ENCODE results near the gene MRTFB. TPM values are rescaled to one million over a fixed set of nuclear protein-coding genes. Genes with fewer than 3 reads are reported as not detected.

MRTFB gene
- total and polyA plus RNA-seq, 2 of the 13 experiments (the other 11 are each of a cell fraction or from before 2014, with no cell fraction given): 11.4 to 14.0 TPM

GRCh38 chr16:14086477-14086876 is 15.4 kb downstream of the MRTFB start (continued):
- TF ChIP-seq USF2 (IDR thresholded peaks at IDR 0.05; ENCODE audit: low read depth, low read length): no peak
- no peak for TF ChIP-seq USF2 (CRISPR knock-in tag; IDR thresholded peaks at IDR 0.05; ENCODE audit: borderline replicate concordance)
- no peak for TF ChIP-seq GLMP (CRISPR knock-in tag; IDR thresholded peaks at IDR 0.05; ENCODE audit: borderline replicate concordance)
- no peak for TF ChIP-seq ZNF607 (CRISPR knock-in tag; IDR thresholded peaks at IDR 0.05; ENCODE audit: borderline replicate concordance)
- no peak for TF ChIP-seq RFXAP (CRISPR knock-in tag; IDR thresholded peaks at IDR 0.05; ENCODE audit: borderline replicate concordance)
- no peak for TF ChIP-seq SRSF4 (IDR thresholded peaks at IDR 0.05; ENCODE audit: low read depth, low read length, poor library complexity, severe bottlenecking)
- TF ChIP-seq SAP130 (CRISPR knock-in tag; IDR thresholded peaks at IDR 0.05; ENCODE audit: low read depth): no peak

GRCh38 chr16:14087181-14087580 is 16.1 kb downstream of the MRTFB start:
- Histone ChIP-seq H3K4me1 (ENCODE audit: insufficient read depth, low read length) (peaks cover 32% of the 10 kb centered on the region), H3K9me3 (ENCODE audit: low read length) (no peaks in the 10 kb centered on the region), H3K79me2 (ENCODE audit: insufficient read depth, low read length) (peaks cover 50% of the 10 kb centered on the region), H3K27me3 (ENCODE audit: control insufficient read depth in 1 of 2, insufficient read depth in 2 of 2, low read length in 2 of 2) (no peaks in the 10 kb centered on the region), H2AFZ (ENCODE audit: low read length) (no peak overlapping the region), H3K36me3 (replicated peaks in 1 of 2; ENCODE audit: control insufficient read depth in 1 of 2, insufficient read depth in 2 of 2, low read length in 2 of 2) (peaks cover 9 to 10% of the 10 kb centered on the region in 2 experiments; a peak in 2 of 5 replicates), H3K9ac (ENCODE audit: insufficient read depth, low read depth, low read length) (no peak overlapping the region), H4K20me1 (ENCODE audit: insufficient read depth, low read length) (no peaks in the 10 kb centered on the region), H3K27ac (ENCODE audit: extremely low read length, insufficient read depth, low read length) (peak overlapping the region; percentile 67), H3K4me3 (replicated peaks in 1 of 3; ENCODE audit: insufficient read depth in 1 of 3, low read depth in 2 of 3, low read length in 3 of 3) (no peak overlapping the region), H3K4me2 (ENCODE audit: low read depth, low read length) (no peak overlapping the region)
- 89% methylated on average over 1 of the region's 1 CpG for WGBS (ENCODE audit: low lambda C conversion rate)
- ChIA-PET CTCF (ENCODE audit: low intra/inter-chr PET ratio, low total read pairs) (no interaction called here), POLR2A (interaction anchor here (0.6 to 1.5 kb wide), 6 partner anchors 10 to 167 kb away, joined by 3 to 5 read pairs (median 3); partner anchors contain the start of gene ERCC4)
- in situ Hi-C loops (cut with HindIII; ENCODE audit: extremely low pct_ligation_motif_present, low pct_unique_long_range_greater_than_20kb) (no loop called here), intact Hi-C loops (cut with micrococcal nuclease; ENCODE audit: unreplicated experiment) (no loop called here)
- DNase-seq (ENCODE audit: low spot score) (no peak), ATAC-seq (peak; percentile 12; the same call in 2 of the 3 replicates), FAIRE-seq (no peak)
- BruUV-seq (replicated peaks): no TSS peak
- no peak for TF ChIP-seq SETDB1 (CRISPR knock-in tag; IDR thresholded peaks at IDR 0.05; ENCODE audit: borderline replicate concordance)
- no peak for TF ChIP-seq PBX3 (CRISPR knock-in tag; IDR thresholded peaks at IDR 0.05; ENCODE audit: borderline replicate concordance)
- no peak for TF ChIP-seq HOXA3 (CRISPR knock-in tag; IDR thresholded peaks at IDR 0.05)
- no peak for TF ChIP-seq ZBTB44 (CRISPR knock-in tag; IDR thresholded peaks at IDR 0.05)
- TF ChIP-seq ZNF615 (CRISPR knock-in tag; IDR thresholded peaks at IDR 0.05; ENCODE audit: borderline replicate concordance): no peak
- no peak for TF ChIP-seq RNF2 (conservative IDR thresholded peaks at IDR 0.05; ENCODE audit: low read depth)
- TF ChIP-seq DR1 (CRISPR knock-in tag; IDR thresholded peaks at IDR 0.05): no peak
- TF ChIP-seq PLSCR1 (CRISPR knock-in tag; IDR thresholded peaks at IDR 0.05; ENCODE audit: borderline replicate concordance): no peak

All from HepG2 (cell line).